DLD1 (cell line): ENCODE data around the gene ATG5.

Experiments
- in situ Hi-C: cut with HindIII; loops from 2 replicates; pipeline ENCODE4 v1.10.0; 2017; ENCODE audit warnings: low sequenced_read_pairs

The ATG5 gene

GRCh38 chr6:106134906-106135634, 190.5 kb downstream of the ATG5 start:
- in situ Hi-C loops, result no loop called here
